ENCODE results near the gene HMCES. TPM values are rescaled to one million over a fixed set of nuclear protein-coding genes. Genes with fewer than 3 reads are reported as not detected.
A peak's percentile ranks its signal among the peaks of the same experiment; 100 is the strongest.

Gene HMCES
- total RNA-seq, 4 donors from 2014 or later = 25.3 to 35.7 (median 30.2) TPM

GRCh38 chr3:129234441-129234840, 44.2 kb upstream of the HMCES start:
- no peak for ATAC-seq
- H3K4me3 ChIP-seq = no peak overlapping the region
- no peaks in the 10 kb centered on the region for H3K27me3 ChIP-seq
- no peaks in the 10 kb centered on the region for H3K36me3 ChIP-seq
- 92% methylated on average over 3 of the region's 3 CpGs; no CpG with 5 or more reads in 1 of the 2 donors for WGBS, 2 donors (ENCODE audit: low coverage in 1 of 2)
- no peak overlapping the region for H3K27ac ChIP-seq
- peaks cover 0 to 4% (median 0%) of the 10 kb centered on the region in 3 donors for H3K4me1 ChIP-seq
- no peaks in the 10 kb centered on the region for H3K9me3 ChIP-seq
- TF ChIP-seq POLR2AphosphoS5 (IDR thresholded peaks at IDR 0.05) = no peak
- TF ChIP-seq CTCF (IDR thresholded peaks at IDR 0.05) = no peak
- no peak for TF ChIP-seq EP300 (IDR thresholded peaks at IDR 0.05)
- no peak for TF ChIP-seq POLR2A (IDR thresholded peaks at IDR 0.05)

GRCh38 chr3:129235344-129235917, 43.2 kb upstream of the HMCES start:
- no peak overlapping the region for H3K4me3 ChIP-seq
- ATAC-seq = no peak
- 96% methylated on average over 4 of the region's 4 CpGs; no CpG with 5 or more reads in 1 of the 2 donors for WGBS, 2 donors (ENCODE audit: low coverage in 1 of 2)
- TF ChIP-seq POLR2AphosphoS5 (IDR thresholded peaks at IDR 0.05) = no peak
- TF ChIP-seq POLR2A (IDR thresholded peaks at IDR 0.05) = no peak
- TF ChIP-seq EP300 (IDR thresholded peaks at IDR 0.05) = no peak
- no peak for TF ChIP-seq CTCF (IDR thresholded peaks at IDR 0.05)
- H3K27me3 ChIP-seq = no peaks in the 10 kb centered on the region
- H3K27ac ChIP-seq = no peak overlapping the region
- no peaks in the 10 kb centered on the region for H3K36me3 ChIP-seq
- no peaks in the 10 kb centered on the region for H3K9me3 ChIP-seq
- H3K4me1 ChIP-seq = no peaks in the 10 kb centered on the region

GRCh38 chr3:129238945-129239705, 39.5 kb upstream of the HMCES start:
- 74 to 95% methylated on average over 3 to 8 of the region's 8 CpGs for WGBS, 2 donors (ENCODE audit: low coverage in 1 of 2)
- Histone ChIP-seq H3K27ac (peak overlapping the region in 1 of 4 donors; percentile 29), H3K4me1 (no peaks in the 10 kb centered on the region), H3K36me3 (no peaks in the 10 kb centered on the region), H3K4me3 (no peak overlapping the region), H3K27me3 (no peaks in the 10 kb centered on the region), H3K9me3 (no peaks in the 10 kb centered on the region)
- ATAC-seq = peak; percentile 70
- TF ChIP-seq EP300 (IDR thresholded peaks at IDR 0.05) (no peak), POLR2A (IDR thresholded peaks at IDR 0.05) (no peak), POLR2AphosphoS5 (IDR thresholded peaks at IDR 0.05) (no peak), CTCF (IDR thresholded peaks at IDR 0.05) (no peak)

GRCh38 chr3:129239991-129240390, 38.7 kb upstream of the HMCES start:
- no peak for TF ChIP-seq EP300 (IDR thresholded peaks at IDR 0.05)
- TF ChIP-seq POLR2AphosphoS5 (IDR thresholded peaks at IDR 0.05) = no peak
- H3K4me1 ChIP-seq = peaks cover 0 to 4% (median 0%) of the 10 kb centered on the region in 3 donors
- H3K36me3 ChIP-seq = no peaks in the 10 kb centered on the region
- ATAC-seq = no peak
- H3K27me3 ChIP-seq = no peaks in the 10 kb centered on the region
- H3K27ac ChIP-seq = no peak overlapping the region
- no peaks in the 10 kb centered on the region for H3K9me3 ChIP-seq
- 17 to 75% methylated on average over 1 to 3 of the region's 6 CpGs for WGBS, 2 donors (ENCODE audit: low coverage in 1 of 2)
- no peak overlapping the region for H3K4me3 ChIP-seq

GRCh38 chr3:129240436-129240835, 38.2 kb upstream of the HMCES start:
- Histone ChIP-seq H3K36me3 (no peaks in the 10 kb centered on the region), H3K9me3 (no peaks in the 10 kb centered on the region), H3K27ac (peak overlapping the region in 1 of 4 donors; percentile 8), H3K4me1 (peaks cover 0 to 8% (median 4%) of the 10 kb centered on the region in 3 donors), H3K27me3 (no peaks in the 10 kb centered on the region), H3K4me3 (no peak overlapping the region)
- ATAC-seq = no peak
- 40 to 63% methylated on average over 3 of the region's 3 CpGs for WGBS, 2 donors (ENCODE audit: low coverage in 1 of 2)
- TF ChIP-seq POLR2AphosphoS5 (IDR thresholded peaks at IDR 0.05) (no peak), CTCF (IDR thresholded peaks at IDR 0.05) (no peak), POLR2A (IDR thresholded peaks at IDR 0.05) (no peak), EP300 (IDR thresholded peaks at IDR 0.05) (no peak)

All from gastroesophageal sphincter (tissue), 4 donors.